Measurements from ENCODE around the gene PLEK. TPM values are rescaled to one million over a fixed set of nuclear protein-coding genes. Genes with fewer than 3 reads are reported as not detected.
"Not testable (repeated sequence)": the region's sequence is repeated elsewhere in the genome, so short reads cannot be mapped to it uniquely, and the experiment has no call there.

Gene PLEK
- total RNA-seq, 2 experiments from 2014 or later, result 6.9 to 7.6 TPM

- H3K27me3 Mint-ChIP-seq, result no peaks in the 10 kb centered on the region
- peaks cover 39% of the 10 kb centered on the region for H3K4me1 Mint-ChIP-seq (ENCODE audit: low read depth)
- ChIA-PET POLR2A (interaction anchor here (0.8 to 1.4 kb wide), 2 partner anchors 9 to 39 kb away, joined by 3 to 6 read pairs; no protein-coding TSS in a partner anchor), CTCF (interaction anchor here (0.6 to 1.5 kb wide), 8 partner anchors 9 to 207 kb away, joined by 3 to 6 read pairs (median 3); no protein-coding TSS in a partner anchor)
- no peaks in the 10 kb centered on the region for H3K36me3 Mint-ChIP-seq
- DNase-seq, result no peak
- H3K9me3 Mint-ChIP-seq, result no peaks in the 10 kb centered on the region
- intact Hi-C loops (cut with micrococcal nuclease), result loop anchor here (1.0 to 5.0 kb wide), 3 partner anchors 77 to 379 kb away; no protein-coding TSS in a partner anchor
- H3K27ac Mint-ChIP-seq, result peak overlapping the region; percentile 71
- H3K4me3 Mint-ChIP-seq, result no peak overlapping the region
Measured at GRCh38 chr2:68388358-68388757, 23.3 kb downstream of the PLEK start.

DNA sequence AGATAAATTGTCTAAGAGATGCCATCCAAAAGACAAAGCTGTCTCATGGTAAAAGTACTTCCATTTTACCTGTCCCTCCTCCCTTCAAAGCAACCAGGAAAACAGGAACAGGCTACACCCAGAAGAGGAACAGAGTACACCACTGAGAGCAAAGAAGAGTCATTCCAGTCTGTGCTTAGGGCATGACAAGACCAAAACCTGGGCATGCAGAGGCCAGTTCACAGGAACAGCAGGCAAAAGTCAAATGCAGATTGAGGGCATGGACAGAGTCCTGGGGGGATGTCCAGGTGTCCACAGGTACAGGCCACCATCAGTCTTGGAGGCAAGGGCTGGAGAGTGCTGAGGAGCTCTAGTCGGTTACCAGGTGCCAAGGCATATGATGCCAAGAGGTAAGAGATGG lies 23.7 kb downstream of the PLEK start:
- CTCF ChIA-PET, result interaction anchor here (0.6 to 1.5 kb wide), 7 partner anchors 8 to 206 kb away, joined by 3 to 4 read pairs (median 3); no protein-coding TSS in a partner anchor
- Mint-ChIP-seq H3K9me3 (no peaks in the 10 kb centered on the region), H3K4me3 (no peak overlapping the region), H3K36me3 (no peaks in the 10 kb centered on the region), H3K27ac (no peak overlapping the region), H3K4me1 (ENCODE audit: low read depth) (peaks cover 39% of the 10 kb centered on the region), H3K27me3 (no peaks in the 10 kb centered on the region)
- intact Hi-C loops (cut with micrococcal nuclease), result loop anchor here (1.0 to 5.0 kb wide), 3 partner anchors 77 to 379 kb away; no protein-coding TSS in a partner anchor
- POLR2A ChIA-PET, result interaction anchor here (0.8 to 1.4 kb wide), 2 partner anchors 10 to 38 kb away, joined by 3 to 6 read pairs; no protein-coding TSS in a partner anchor
- no peak for DNase-seq

DNA sequence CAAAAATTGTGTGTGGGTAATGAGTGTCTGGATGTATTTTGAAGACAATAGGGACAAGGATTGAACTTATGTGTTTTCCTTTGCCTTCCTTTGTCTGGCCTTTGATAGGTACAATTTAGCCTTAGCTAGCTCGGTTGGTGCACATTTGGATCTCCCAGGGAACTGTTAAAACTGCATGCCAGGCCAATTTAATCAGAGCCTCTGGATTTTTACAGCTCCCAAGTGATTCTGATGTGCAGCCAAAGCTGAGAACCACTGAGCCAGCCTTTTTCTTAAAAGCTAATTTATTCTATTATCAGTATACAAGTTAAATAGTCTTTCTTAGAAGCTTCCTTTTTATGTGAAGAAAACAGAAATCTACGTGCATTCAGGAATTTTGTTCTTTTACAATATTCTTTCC lies 25.0 kb downstream of the PLEK start:
- H3K4me3 Mint-ChIP-seq, result no peak overlapping the region
- intact Hi-C loops (cut with micrococcal nuclease), result no loop called here
- no peaks in the 10 kb centered on the region for H3K27me3 Mint-ChIP-seq
- no peak overlapping the region for H3K27ac Mint-ChIP-seq
- H3K9me3 Mint-ChIP-seq, result no peaks in the 10 kb centered on the region
- H3K4me1 Mint-ChIP-seq (ENCODE audit: low read depth), result peaks cover 38% of the 10 kb centered on the region
- DNase-seq, result no peak
- ChIA-PET CTCF (interaction anchor here (1.1 to 2.0 kb wide), 2 partner anchors 38 to 52 kb away, joined by 3 to 11 read pairs; no protein-coding TSS in a partner anchor), POLR2A (no interaction called here)
- H3K36me3 Mint-ChIP-seq, result no peaks in the 10 kb centered on the region

GRCh38 chr2:68390586-68390985 lies 25.5 kb downstream of the PLEK start:
- no peaks in the 10 kb centered on the region for H3K9me3 Mint-ChIP-seq
- CTCF ChIA-PET, result interaction anchor here (1.1 to 2.0 kb wide), 2 partner anchors 37 to 51 kb away, joined by 3 to 11 read pairs; no protein-coding TSS in a partner anchor
- H3K4me1 Mint-ChIP-seq (ENCODE audit: low read depth), result peaks cover 33% of the 10 kb centered on the region
- no peak overlapping the region for H3K4me3 Mint-ChIP-seq
- no peaks in the 10 kb centered on the region for H3K27me3 Mint-ChIP-seq
- POLR2A ChIA-PET, result no interaction called here
- H3K27ac Mint-ChIP-seq, result no peak overlapping the region
- DNase-seq, result no peak
- no peaks in the 10 kb centered on the region for H3K36me3 Mint-ChIP-seq
- intact Hi-C loops (cut with micrococcal nuclease), result no loop called here

DNA sequence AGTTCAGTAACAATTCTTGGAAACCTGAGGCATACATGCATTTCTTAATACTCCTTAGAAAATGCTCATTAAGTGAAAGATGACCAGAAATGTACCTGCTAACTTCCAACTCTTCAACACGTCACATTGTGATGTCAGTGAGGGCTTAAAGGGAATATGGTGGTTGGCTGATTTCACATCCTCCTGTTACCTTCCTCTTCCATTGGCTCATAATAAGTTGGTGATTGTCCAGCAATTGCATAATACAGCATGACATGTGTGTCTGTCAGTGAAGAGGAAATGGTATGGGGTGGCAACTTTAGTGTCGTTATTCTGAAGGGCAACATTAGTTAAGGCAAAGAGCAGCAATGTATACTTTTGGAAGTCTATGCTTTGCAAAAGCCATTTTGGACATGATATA lies 26.0 kb downstream of the PLEK start:
- no peaks in the 10 kb centered on the region for H3K27me3 Mint-ChIP-seq
- ChIA-PET POLR2A (no interaction called here), CTCF (interaction anchor here (0.6 to 2.0 kb wide), 2 partner anchors 51 to 215 kb away, joined by 3 to 11 read pairs; no protein-coding TSS in a partner anchor)
- H3K4me3 Mint-ChIP-seq, result no peak overlapping the region
- no peaks in the 10 kb centered on the region for H3K36me3 Mint-ChIP-seq
- peaks cover 30% of the 10 kb centered on the region for H3K4me1 Mint-ChIP-seq (ENCODE audit: low read depth)
- intact Hi-C loops (cut with micrococcal nuclease), result no loop called here
- no peak for DNase-seq
- H3K9me3 Mint-ChIP-seq, result no peaks in the 10 kb centered on the region
- no peak overlapping the region for H3K27ac Mint-ChIP-seq

DNA sequence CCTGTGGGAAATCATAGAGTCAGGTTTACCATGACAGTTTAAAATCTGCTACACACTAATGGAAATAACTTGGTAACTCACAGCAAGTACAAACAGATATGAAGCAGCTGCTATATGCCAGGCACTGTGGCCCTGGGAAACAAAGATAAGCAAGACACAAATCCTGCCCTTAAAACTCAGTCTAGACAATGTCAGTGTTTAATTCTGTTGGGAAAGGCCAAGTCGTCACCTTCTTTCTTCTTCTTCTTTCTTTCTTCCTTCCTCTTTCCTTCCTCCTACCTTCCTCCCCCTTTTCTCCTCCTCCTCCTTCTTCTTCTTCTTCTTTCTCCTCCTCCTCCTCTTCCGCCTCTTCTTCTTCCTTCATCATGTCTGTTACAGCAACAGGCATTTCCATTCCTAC lies 26.8 kb downstream of the PLEK start:
- no peak for DNase-seq
- Mint-ChIP-seq H3K4me3 (no peak overlapping the region), H3K36me3 (no peaks in the 10 kb centered on the region), H3K4me1 (ENCODE audit: low read depth) (peaks cover 23% of the 10 kb centered on the region), H3K27me3 (no peaks in the 10 kb centered on the region), H3K9me3 (no peaks in the 10 kb centered on the region), H3K27ac (no peak overlapping the region)
- POLR2A ChIA-PET, result no interaction called here
- intact Hi-C loops (cut with micrococcal nuclease), result no loop called here
- CTCF ChIA-PET, result interaction anchor here (0.6 kb wide), 1 partner anchor 216 kb away, joined by 3 read pairs; no protein-coding TSS in a partner anchor

GRCh38 chr2:68396093-68396492 lies 31.0 kb downstream of the PLEK start:
- H3K4me3 Mint-ChIP-seq, result no peak overlapping the region
- peaks cover 11% of the 10 kb centered on the region for H3K36me3 Mint-ChIP-seq
- ChIA-PET CTCF (no interaction called here), POLR2A (no interaction called here)
- no peaks in the 10 kb centered on the region for H3K27me3 Mint-ChIP-seq
- intact Hi-C loops (cut with micrococcal nuclease), result no loop called here
- H3K9me3 Mint-ChIP-seq, result peaks cover 15% of the 10 kb centered on the region
- no peak for DNase-seq
- H3K27ac Mint-ChIP-seq, result no peak overlapping the region
- H3K4me1 Mint-ChIP-seq (ENCODE audit: low read depth), result no peaks in the 10 kb centered on the region

DNA sequence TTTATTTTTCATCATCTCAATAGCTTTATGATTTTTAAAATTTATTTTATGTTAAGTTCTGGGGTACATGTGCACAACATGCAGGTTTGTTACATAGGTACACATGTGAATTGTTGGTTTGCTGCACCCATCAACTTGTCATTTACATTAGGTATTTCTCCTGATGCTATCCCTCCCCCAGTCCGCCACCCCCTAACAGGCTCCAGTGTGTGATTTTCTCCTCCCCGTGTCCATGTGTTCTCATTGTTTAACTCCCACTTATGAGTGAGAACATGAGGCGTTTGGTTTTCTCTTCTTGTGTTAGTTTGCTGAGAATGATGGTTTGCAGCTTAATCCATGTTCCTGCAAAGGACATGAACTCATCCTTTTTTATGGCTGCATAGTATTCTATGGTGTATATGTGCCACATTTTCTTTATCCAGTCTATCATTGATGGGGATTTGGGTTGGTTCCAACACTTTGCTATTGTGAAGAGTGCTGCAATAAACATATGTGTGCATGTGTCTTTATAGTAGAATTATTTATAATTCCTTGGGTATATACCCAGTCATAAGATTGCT lies 32.7 kb downstream of the PLEK start:
- H3K4me1 Mint-ChIP-seq (ENCODE audit: low read depth); intact Hi-C loops (cut with micrococcal nuclease); POLR2A ChIA-PET; DNase-seq; H3K27me3 Mint-ChIP-seq; CTCF ChIA-PET; H3K4me3 Mint-ChIP-seq; H3K27ac Mint-ChIP-seq: not testable (repeated sequence)
- Mint-ChIP-seq H3K36me3 (peaks cover 13% of the 10 kb centered on the region), H3K9me3 (peaks cover 19% of the 10 kb centered on the region)

GRCh38 chr2:68403199-68403644 lies 38.1 kb downstream of the PLEK start:
- intact Hi-C loops (cut with micrococcal nuclease), result no loop called here
- peaks cover 12% of the 10 kb centered on the region for H3K4me1 Mint-ChIP-seq (ENCODE audit: low read depth)
- peaks cover 31% of the 10 kb centered on the region for H3K9me3 Mint-ChIP-seq
- H3K27me3 Mint-ChIP-seq, result peaks cover 4% of the 10 kb centered on the region
- DNase-seq, result no peak
- ChIA-PET POLR2A (no interaction called here), CTCF (no interaction called here)
- no peak overlapping the region for H3K27ac Mint-ChIP-seq
- no peak overlapping the region for H3K4me3 Mint-ChIP-seq
- H3K36me3 Mint-ChIP-seq, result peaks cover 13% of the 10 kb centered on the region

- peaks cover 4% of the 10 kb centered on the region for H3K27me3 Mint-ChIP-seq
- intact Hi-C loops (cut with micrococcal nuclease), result no loop called here
- H3K4me3 Mint-ChIP-seq, result no peak overlapping the region
- POLR2A ChIA-PET, result no interaction called here
- peaks cover 9% of the 10 kb centered on the region for H3K36me3 Mint-ChIP-seq
- CTCF ChIA-PET, result no interaction called here
- no peak for DNase-seq
- peaks cover 31% of the 10 kb centered on the region for H3K9me3 Mint-ChIP-seq
- no peak overlapping the region for H3K27ac Mint-ChIP-seq
- peaks cover 12% of the 10 kb centered on the region for H3K4me1 Mint-ChIP-seq (ENCODE audit: low read depth)
Measured at GRCh38 chr2:68404164-68404563, 39.1 kb downstream of the PLEK start.

DNA sequence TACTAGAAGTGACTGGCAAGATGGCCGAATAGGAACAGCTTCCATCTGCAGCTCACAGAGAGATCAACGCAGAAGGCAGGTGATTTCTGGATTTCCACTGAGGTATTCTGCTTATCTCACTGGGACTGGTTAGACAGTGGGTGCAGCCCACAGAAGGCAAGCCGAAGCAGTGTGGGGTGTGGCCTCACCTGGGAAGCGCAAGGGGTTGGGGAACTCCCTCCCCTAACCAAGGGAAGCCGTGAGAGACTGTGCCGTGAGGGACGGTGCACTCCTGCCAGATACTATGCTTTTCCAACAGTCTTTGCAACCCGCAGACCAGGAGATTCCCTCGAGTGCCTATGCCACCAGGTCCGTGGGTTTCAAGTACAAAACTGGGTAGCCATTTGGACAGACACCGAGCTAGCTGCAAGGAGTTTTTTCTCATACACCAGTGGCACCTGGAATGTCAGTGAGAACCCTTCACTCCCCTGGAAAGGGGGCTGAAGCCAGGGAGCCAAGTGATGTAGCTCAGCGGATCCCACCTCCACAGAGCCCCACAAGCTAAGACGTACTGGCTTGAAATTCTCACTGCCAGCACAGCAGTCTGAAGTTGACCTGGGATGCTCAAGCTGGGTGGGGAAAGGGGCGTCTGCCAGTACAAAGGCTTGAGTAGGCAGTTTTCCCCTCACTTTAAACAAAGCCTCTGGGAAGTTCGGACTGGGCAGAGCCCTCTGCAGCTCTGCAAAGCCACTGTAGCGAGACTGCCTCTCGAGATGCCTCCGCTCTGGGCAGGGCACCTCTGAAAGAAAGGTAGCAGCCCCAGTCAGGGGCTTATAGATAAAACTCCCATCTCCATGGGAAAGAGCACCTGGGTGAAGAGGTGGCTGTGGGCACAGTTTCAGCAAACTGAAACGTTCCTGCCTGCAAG lies 40.1 kb downstream of the PLEK start:
- peaks cover 12% of the 10 kb centered on the region for H3K4me1 Mint-ChIP-seq (ENCODE audit: low read depth)
- ChIA-PET POLR2A (no interaction called here), CTCF (no interaction called here)
- no peak overlapping the region for H3K4me3 Mint-ChIP-seq
- peaks cover 4% of the 10 kb centered on the region for H3K27me3 Mint-ChIP-seq
- no peak for DNase-seq
- peaks cover 9% of the 10 kb centered on the region for H3K36me3 Mint-ChIP-seq
- H3K9me3 Mint-ChIP-seq, result peaks cover 26% of the 10 kb centered on the region
- intact Hi-C loops (cut with micrococcal nuclease), result no loop called here
- no peak overlapping the region for H3K27ac Mint-ChIP-seq

DNA sequence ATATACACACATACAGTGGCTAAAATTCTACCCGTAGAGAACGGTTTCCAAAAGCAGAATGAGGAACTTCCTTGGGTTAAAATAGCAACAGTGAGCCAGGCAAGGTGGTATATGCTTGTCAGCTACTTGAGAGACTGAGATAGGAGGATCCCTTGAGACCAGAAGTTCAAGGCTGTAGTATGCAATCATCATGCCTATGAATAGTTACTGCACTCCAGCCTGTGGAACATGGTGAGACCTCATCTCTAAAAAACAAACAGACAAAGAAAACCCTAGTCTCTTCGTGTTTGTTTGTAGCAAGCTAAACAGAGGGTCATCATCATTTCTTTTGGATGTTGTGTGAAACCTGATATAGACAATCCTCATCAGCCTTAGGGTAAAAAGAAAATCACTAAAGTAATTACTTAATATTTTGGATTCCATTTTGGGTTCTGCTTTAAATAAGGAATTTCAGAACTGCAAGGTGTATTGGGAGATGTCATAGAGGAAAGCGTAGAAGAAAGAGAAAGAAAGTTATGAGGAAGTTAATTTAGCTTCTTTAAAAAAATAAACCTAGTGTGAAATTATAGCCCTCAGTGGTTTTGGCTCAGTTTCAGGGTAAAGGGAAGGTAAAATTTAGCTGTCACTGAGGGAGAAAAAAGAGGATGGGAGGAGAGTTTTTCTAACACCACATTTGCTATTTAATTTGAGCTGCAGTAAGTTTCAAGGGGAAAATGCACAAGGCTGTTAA lies 46.5 kb downstream of the PLEK start:
- Mint-ChIP-seq H3K9me3 (peaks cover 14% of the 10 kb centered on the region), H3K36me3 (no peaks in the 10 kb centered on the region), H3K4me3 (no peak overlapping the region), H3K27me3 (no peaks in the 10 kb centered on the region), H3K4me1 (ENCODE audit: low read depth) (peaks cover 13% of the 10 kb centered on the region), H3K27ac (no peak overlapping the region)
- ChIA-PET POLR2A (no interaction called here), CTCF (interaction anchor here (0.8 kb wide), 1 partner anchor 49 kb away, joined by 3 read pairs; no protein-coding TSS in a partner anchor)
- intact Hi-C loops (cut with micrococcal nuclease), result no loop called here
- no peak for DNase-seq
